ENCODE data around the gene C21orf58.

The C21orf58 gene

GRCh38 chr21:46255166-46255565, 68.5 kb downstream of the C21orf58 start:
- DNase-seq (ENCODE audit: low read depth) = no peak

DNA sequence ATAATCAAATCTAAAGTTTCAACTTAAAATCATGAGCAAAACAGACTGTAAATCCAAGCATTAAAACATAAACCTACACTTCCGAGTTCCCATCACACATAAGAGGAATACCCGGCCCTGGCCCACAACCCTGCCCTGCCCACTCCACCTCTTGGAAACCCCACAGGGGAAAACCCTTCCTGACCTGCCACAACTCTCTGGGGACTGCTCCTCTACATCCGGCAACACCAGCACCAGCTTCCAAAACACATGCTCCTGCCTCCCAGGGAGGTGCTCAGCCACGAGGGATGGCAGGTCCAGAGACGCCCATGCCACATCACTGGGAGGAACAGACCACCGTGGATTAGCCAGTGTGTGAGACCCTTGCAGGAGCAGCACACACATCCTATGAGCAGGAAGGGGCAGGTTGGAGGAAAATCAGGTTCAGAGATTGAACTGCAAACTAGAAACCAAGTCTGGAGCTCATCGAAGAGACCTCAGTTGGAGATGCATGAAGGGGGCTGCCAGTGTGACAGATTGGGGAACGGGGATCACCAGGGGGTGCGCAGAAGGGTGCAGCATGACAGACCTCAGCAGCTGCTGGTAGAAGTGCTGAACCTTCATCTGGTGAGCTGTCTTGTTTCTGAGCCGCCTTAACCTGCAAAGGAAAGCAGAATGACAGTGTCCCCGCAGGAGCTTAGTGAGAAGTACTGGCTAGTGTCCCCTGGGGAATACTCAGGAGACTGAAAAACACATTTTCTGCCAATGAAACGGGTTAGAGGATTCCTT, 69.3 kb downstream of the C21orf58 start:
- DNase-seq (ENCODE audit: low read depth) = no peak

DNA sequence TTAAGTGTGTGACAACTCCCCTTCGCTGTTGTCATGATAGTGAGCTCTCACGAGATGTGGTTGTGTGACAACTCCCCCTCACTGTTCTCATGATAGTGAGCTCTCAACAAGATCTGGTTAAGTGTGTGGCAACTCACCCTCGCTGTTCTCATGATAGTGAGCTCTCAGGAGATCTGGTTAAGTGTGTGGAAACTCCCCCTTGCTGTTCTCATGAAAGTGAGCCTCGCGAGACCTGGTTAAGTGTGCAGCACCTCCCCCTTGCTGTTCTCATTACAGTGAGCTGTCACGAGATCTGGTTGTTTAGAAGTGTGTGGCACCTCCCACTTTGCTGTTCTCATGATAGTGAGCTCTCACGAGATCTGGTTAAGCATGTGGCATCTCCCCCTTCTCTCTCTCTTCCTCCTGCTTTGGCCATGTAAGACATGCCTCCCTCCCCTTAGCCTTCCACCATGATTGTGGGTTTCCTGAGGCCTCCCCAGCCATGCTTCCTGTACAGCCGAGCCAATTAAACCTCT, 70.0 kb downstream of the C21orf58 start:
- DNase-seq (ENCODE audit: low read depth) = no peak

GRCh38 chr21:46252840-46253239, 70.8 kb downstream of the C21orf58 start:
- no peak for DNase-seq (ENCODE audit: low read depth)
